Body of pancreas (tissue), 4 donors: ENCODE data around the gene MRPS25.

Experiments
- CTCF ChIP-seq, 7 experiments: fragments of 450-650 bp in 4 of 7; fragments of 200-600 bp in 3 of 7; sonication (generic) in 3 of 7; IDR thresholded peaks; one replicate each; pipeline ENCODE4 v1.5.1; 2016 to 2019; ENCODE audit warnings: antibody characterized with exemption in 7 of 7
- POLR2A ChIP-seq, 3 donors: fragments of 450-650 bp; IDR thresholded peaks; one replicate each; pipeline ENCODE4 v1.6.1; 2016; ENCODE audit warnings: antibody characterized with exemption in 3 of 3, mild to moderate bottlenecking in 2 of 3

- TF ChIP-seq CTCF (IDR thresholded peaks at IDR 0.05) (no peak), POLR2A (IDR thresholded peaks at IDR 0.05) (no peak)
These were observed 21.6 kb upstream of the MRPS25 start for GRCh38 chr3:15086699-15087098.
